HG03159 (cell line): ENCODE results near the gene ARL15.
"Not testable (repeated sequence)": the region's sequence is repeated elsewhere in the genome, so short reads cannot be mapped to it uniquely, and the experiment has no call there.

Source experiments
- ATAC-seq: cut with Tn5 transposase; IDR thresholded peaks from one replicate; pipeline ENCODE4 v1.9.1; 2021; ENCODE audit warnings: mild to moderate bottlenecking, moderate library complexity; ENCODE audit not compliant: unreplicated experiment

The ARL15 gene

DNA sequence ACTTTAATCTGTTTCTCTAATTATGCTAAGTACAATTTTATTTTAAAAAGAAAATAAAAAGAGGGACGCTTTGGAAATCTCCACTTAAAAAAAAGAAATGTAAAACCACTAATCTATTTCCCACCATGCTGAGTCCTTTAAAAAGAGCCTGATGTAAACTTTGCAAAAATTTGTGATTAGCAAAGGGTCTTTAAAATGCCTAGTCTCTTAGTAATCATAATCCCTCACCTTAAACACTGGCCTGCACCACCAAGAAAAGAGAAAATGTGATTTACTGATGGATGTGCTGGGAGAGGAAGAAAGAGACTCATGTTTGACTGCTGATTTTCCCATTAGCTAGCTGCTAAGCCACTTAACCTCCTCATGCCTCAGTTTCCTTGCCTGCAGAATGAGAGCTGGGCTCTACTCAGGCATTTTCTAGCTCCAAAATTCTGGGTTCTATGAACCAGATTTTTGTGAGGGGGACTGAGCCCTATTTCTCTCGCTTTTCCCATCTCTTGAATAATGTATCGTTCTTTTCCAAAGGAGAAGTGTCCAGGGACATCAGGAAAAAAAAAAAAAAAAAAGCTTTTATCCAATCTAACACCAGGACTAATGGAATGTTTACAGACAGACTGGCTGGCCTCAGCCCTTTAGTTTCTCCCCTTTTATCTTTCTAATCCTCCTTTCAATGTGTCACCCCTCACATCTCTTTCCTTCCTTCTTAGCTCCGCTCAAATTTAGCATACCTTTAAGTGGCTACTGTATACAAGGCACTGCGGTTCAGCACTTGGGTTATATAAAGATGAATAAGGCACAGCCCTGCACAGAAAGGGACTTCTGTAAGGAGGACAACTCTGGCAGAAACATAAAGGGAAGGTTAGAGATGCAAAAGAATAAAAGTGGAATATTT, 312.4 kb downstream of the ARL15 start:
- no peak for ATAC-seq

DNA sequence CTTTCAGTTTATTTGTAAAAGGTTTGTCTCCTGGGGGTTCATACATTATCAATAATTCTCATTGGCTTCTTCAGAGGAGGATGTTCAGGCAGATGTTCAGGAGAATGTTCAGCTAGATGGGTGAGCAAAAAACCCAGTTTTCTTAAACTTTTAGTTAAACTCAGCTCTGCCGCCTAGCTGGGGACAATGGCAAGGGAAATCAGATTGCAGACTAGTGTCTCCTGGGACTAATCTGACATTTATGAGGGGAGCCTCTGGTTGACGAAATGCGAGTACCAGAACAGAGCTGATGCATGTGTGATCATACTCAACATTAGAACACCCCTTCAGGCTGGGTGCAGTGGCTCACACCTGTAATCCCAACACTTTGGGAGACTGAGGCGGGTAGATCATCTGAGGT, 314.4 kb downstream of the ARL15 start:
- ATAC-seq: no peak

DNA sequence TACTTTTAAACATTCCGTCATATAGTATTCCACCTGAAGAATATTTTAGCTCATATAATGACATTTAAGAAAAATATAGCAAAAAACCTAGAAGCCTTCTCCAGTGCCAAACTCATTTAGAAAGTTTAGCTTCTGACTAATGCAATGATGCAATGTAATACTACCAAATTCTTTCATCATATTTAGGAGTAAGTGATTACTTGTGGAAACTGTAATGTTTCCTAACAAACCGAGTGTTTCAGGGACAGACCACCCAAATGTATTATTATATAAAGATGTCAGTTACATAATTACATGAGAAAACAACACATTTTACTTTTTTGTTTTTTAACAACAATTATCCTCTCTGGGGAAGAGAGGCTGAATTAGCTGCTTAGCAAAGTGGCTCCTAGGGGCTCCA, 316.2 kb downstream of the ARL15 start:
- ATAC-seq: no peak

- ATAC-seq: no peak
Measured at GRCh38 chr5:53991942-53992341, 318.4 kb downstream of the ARL15 start.

DNA sequence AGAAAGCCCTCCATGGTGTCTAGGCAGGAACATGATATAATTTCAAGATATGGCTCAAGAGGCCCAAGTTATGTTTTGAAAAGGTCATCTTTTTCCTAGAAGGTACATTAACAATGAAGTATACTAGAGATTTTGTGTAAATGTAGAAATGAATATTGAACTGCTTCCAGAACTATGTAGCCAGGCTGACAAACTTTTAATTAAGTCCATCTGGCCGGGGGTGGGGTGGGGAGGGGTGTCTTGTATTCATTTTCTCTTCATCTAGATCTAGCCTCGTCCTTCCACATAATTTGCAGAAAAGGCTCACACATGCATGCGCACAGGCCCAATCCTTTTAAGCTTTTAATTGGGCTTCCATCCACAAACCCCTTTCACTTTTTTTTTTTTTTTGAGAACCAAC, 323.3 kb downstream of the ARL15 start:
- no peak for ATAC-seq

DNA sequence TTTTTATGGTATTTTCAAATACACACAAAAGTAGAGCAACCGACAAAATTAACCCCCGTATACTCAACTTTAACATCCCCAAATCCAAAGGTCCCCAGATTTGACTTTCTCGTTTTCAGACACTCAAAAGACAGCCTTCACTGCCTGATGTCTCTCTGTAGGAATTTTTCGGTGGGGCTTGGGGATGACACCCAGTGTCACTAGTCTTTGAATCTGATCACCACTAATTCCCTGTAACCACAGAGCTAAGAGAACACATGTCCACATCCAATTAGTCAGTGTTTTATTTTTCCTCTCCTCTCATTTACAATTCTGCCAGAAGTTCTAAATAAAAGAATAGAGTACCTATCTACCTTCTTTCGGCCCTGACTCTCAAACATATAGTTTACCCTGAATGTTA, 324.6 kb downstream of the ARL15 start:
- no peak for ATAC-seq

- ATAC-seq: no peak
Measured at GRCh38 chr5:53984971-53985370, 325.4 kb downstream of the ARL15 start.

- no peak for ATAC-seq
Measured at GRCh38 chr5:53983568-53984460, 326.6 kb downstream of the ARL15 start.

DNA sequence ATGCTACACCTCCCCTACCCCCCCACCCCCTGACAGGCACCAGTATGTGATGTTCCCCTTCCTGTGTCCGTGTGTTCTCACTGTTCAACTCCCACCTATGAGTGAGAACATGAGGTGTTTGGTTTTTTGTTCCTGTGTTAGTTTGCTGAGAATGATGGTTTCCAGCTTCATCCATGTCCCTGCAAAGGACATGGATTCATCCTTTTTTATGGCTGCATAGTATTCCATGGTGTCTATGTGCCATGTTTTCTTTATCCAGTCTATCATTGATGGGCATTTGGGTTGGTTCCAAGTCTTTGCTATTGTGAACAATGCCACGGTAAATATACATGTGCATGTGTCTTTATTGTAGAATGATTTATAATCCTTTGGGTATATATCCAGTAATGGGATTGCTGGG, 328.1 kb downstream of the ARL15 start:
- not testable (repeated sequence) for ATAC-seq

DNA sequence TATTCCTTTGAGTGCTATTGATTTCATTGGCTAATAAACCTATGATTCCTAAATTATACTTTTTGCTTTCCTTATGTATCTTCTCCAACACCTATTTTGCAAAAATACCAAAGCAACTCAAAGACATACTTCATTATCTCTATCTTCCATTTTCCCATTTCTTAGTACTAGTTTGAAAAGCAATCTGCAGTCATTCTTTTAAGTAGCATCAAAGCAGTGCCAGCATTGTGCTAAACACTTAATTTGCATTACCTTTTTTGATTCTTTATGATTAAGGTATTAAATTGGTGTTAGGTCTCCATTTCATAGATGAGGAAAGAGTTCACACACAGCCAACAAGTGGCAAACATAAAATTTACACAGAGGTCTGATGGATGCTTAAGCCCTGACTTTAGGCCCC, 330.3 kb downstream of the ARL15 start:
- ATAC-seq: no peak

DNA sequence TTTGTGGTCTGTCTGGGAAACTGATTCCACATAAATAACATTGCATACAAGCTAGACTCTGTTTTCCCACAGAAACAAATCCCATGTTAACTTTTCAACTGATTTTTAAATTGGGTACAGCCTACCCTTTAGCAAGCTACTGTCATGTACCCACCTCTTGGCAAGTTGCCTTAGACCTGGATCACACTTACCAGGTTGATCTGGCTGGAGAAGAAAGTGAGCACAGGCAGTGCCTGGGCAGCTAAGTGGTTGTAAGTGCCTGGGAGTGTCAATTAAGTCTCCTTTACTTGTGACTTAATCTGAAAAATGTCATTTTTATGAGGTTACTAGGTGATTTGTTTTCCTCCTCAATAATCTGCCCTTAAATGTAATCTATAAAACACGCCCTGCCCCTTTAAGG, 336.4 kb downstream of the ARL15 start:
- ATAC-seq: no peak

GRCh38 chr5:53972314-53972713, 338.1 kb downstream of the ARL15 start:
- ATAC-seq: no peak

DNA sequence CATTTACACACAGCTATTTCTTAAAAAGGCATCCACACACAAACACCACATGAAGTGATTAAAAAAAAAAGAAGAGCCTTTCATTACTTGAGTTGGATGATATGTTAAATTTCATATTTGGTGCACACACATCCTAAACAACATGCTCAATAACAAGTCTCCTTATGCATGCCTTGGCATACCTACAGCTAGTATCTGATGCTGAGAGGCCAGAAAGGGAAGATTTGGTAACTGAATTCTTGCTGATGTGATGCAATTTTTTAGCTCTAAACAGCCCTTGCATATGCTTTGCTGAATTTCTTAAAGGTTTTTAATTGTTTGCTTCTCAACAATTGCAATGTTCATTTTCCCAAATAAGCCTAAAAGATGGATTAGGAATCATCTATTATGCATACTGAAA, 338.8 kb downstream of the ARL15 start:
- ATAC-seq: no peak

DNA sequence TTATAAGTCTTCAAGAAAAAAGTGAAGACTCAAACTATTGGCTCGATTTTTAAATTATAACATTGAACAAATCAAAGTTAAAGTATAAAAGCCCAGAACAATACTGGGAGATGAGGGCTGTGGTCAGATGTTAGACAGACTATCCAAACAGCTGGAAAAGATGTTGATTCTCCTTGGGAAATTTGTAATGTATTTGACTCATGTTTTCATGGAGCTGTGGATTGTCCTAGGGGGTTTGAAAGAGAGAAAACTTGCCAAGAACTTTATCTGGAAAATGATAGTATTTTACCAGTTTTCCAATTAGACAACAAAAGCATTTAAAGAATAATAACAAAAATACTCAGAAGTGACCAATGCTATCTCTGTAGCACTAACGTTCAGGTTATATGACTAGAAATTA, 339.2 kb downstream of the ARL15 start:
- no peak for ATAC-seq

GRCh38 chr5:53970475-53970874, 339.9 kb downstream of the ARL15 start:
- ATAC-seq: no peak

- no peak for ATAC-seq
Measured at GRCh38 chr5:53969176-53969730, 341.1 kb downstream of the ARL15 start.

DNA sequence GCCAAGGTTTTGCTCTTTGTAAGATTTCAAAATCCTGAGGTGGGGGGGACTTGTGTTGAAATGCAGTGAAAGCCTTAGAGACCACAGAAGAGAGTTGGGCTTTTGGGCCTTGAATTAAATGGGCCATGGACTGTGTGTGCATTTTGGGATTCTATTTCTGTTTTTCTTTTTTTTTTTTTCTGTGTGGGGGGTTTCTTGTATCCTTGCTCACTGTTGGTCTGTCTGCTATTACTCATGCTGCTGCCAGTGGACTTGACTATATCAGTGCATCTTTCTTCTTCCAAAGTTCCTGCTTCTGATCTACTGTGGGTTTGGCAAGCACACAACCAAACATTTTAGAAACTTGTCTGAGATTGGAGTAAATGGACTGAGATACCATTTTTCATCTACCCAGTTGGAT, 344.9 kb downstream of the ARL15 start:
- no peak for ATAC-seq

DNA sequence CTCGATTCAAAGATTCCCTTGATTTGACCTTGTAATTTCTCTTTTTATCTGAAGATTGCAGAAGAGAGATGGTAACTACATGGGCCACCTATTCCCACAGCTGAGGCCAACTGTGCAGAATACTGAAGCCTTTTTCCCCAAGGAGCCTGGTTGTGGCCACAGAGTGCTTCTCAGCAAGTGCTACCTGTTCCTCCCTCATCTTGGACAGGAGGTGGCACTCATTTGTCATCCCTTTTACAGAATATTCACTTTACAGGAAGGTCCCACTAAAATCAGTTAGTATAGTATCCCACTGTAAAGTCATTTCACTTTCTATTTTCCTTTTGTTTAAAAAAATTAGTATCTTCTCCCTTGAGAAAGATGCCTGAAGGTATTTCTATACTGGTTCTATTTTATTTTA, 346.4 kb downstream of the ARL15 start:
- ATAC-seq: no peak

- ATAC-seq: no peak
Measured at GRCh38 chr5:53962306-53962705, 348.1 kb downstream of the ARL15 start.

GRCh38 chr5:53956632-53957031, 353.7 kb downstream of the ARL15 start:
- ATAC-seq: no peak

DNA sequence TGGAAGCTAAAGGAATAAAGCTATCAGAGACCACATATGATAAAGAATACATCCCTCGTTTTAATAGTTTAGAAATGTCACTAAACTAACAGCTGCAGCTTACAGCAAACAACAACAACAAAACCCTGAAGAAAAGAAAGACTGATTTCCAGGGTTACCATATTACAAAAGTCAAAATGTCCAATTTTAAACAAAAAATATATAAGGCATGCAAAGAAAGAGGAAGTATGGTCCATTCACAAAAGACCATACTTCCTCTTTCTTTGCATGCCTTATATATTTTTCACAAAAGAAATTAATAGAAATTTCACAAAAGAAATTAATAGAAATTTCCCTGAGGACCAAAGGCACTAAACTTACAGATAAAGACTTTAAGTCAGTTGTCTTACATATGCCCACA, 354.2 kb downstream of the ARL15 start:
- ATAC-seq: no peak

DNA sequence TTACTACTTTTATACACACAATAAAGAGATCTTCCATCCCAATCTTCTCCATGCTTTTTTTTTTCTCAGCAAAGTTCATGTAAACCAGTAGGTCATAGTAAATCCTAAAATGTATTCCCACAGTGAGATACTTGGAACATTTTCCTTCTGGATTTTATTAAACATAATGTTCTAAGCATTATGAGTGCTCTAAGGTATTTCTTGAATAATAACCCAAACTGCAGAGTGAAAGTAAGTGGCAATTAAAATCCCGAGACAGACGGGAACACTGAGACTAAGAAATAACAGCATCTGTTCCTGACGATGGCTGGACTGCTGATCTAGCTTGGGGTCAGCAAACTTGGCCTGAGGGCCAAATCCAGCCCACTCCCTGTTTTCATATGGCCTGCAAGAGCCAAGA, 359.8 kb downstream of the ARL15 start:
- ATAC-seq: no peak
